ENCODE data around the gene UBE2D4. TPM values are rescaled to one million over a fixed set of nuclear protein-coding genes. Genes with fewer than 3 reads are reported as not detected.
"Not testable (repeated sequence)": the region's sequence is repeated elsewhere in the genome, so short reads cannot be mapped to it uniquely, and the experiment has no call there.

Gene UBE2D4
- total and polyA plus RNA-seq, 3 experiments from 2014 or later: 13.9 to 16.2 (median 15.2) TPM

GRCh38 chr7:43978102-43978501, 51.9 kb downstream of the UBE2D4 start:
- H3K4me1 Mint-ChIP-seq; CTCF ChIA-PET; H3K4me3 ChIP-seq (ENCODE audit: low read length); H3K9me3 ChIP-seq (ENCODE audit: low read length); H3K27me3 ChIP-seq (ENCODE audit: insufficient read depth, low read length, poor library complexity, severe bottlenecking); DNase-seq; H3K27me3 Mint-ChIP-seq; POLR2A ChIA-PET; H3K27ac ChIP-seq (ENCODE audit: low read depth, low read length); H3K36me3 Mint-ChIP-seq; H3K4me1 ChIP-seq (ENCODE audit: insufficient read depth, low read length); H3K36me3 ChIP-seq (ENCODE audit: insufficient read depth, low read length); H3K4me3 Mint-ChIP-seq; H3K9me3 Mint-ChIP-seq: not testable (repeated sequence)
- H3K27ac Mint-ChIP-seq: peak overlapping the region in 1 of 8 donors; percentile 74

GRCh38 chr7:43982848-43983247, 56.6 kb downstream of the UBE2D4 start:
- H3K27me3 Mint-ChIP-seq; H3K4me3 Mint-ChIP-seq; H3K36me3 ChIP-seq (ENCODE audit: insufficient read depth, low read length); H3K4me3 ChIP-seq (ENCODE audit: low read length); H3K9me3 ChIP-seq (ENCODE audit: low read length); DNase-seq; H3K27ac ChIP-seq (ENCODE audit: low read depth, low read length); H3K9me3 Mint-ChIP-seq; H3K27me3 ChIP-seq (ENCODE audit: insufficient read depth, low read length, poor library complexity, severe bottlenecking); H3K27ac Mint-ChIP-seq; H3K36me3 Mint-ChIP-seq; H3K4me1 Mint-ChIP-seq; H3K4me1 ChIP-seq (ENCODE audit: insufficient read depth, low read length); POLR2A ChIA-PET; CTCF ChIA-PET: not testable (repeated sequence)

- H3K4me1 Mint-ChIP-seq; H3K36me3 Mint-ChIP-seq; H3K4me3 ChIP-seq (ENCODE audit: low read length); H3K4me1 ChIP-seq (ENCODE audit: insufficient read depth, low read length); H3K27me3 ChIP-seq (ENCODE audit: insufficient read depth, low read length, poor library complexity, severe bottlenecking); H3K27me3 Mint-ChIP-seq; CTCF ChIA-PET; H3K27ac ChIP-seq (ENCODE audit: low read depth, low read length); DNase-seq; POLR2A ChIA-PET; H3K9me3 ChIP-seq (ENCODE audit: low read length); H3K4me3 Mint-ChIP-seq; H3K36me3 ChIP-seq (ENCODE audit: insufficient read depth, low read length); H3K9me3 Mint-ChIP-seq: not testable (repeated sequence)
- H3K27ac Mint-ChIP-seq: peak overlapping the region in 1 of 8 donors; percentile 86
Measured at GRCh38 chr7:43983736-43984135, 57.5 kb downstream of the UBE2D4 start.

GRCh38 chr7:43985904-43986864, 59.9 kb downstream of the UBE2D4 start:
- H3K4me3 ChIP-seq (ENCODE audit: low read length); POLR2A ChIA-PET; H3K4me1 ChIP-seq (ENCODE audit: insufficient read depth, low read length); H3K27ac ChIP-seq (ENCODE audit: low read depth, low read length); H3K36me3 Mint-ChIP-seq; H3K9me3 Mint-ChIP-seq; H3K27me3 Mint-ChIP-seq; H3K9me3 ChIP-seq (ENCODE audit: low read length); CTCF ChIA-PET; H3K36me3 ChIP-seq (ENCODE audit: insufficient read depth, low read length); H3K27me3 ChIP-seq (ENCODE audit: insufficient read depth, low read length, poor library complexity, severe bottlenecking); H3K4me1 Mint-ChIP-seq: not testable (repeated sequence)
- DNase-seq: peak in 4 of 5 donors; percentile 27 to 90 (median 48)
- Mint-ChIP-seq H3K27ac (peak overlapping the region in 2 of 8 donors; percentile 68 to 70), H3K4me3 (peak overlapping the region in 4 of 7 donors; percentile 46 to 59 (median 52))

GRCh38 chr7:43987476-43987875, 61.2 kb downstream of the UBE2D4 start:
- H3K4me1 ChIP-seq (ENCODE audit: insufficient read depth, low read length); POLR2A ChIA-PET; H3K9me3 Mint-ChIP-seq; DNase-seq; H3K4me1 Mint-ChIP-seq; H3K36me3 Mint-ChIP-seq; H3K36me3 ChIP-seq (ENCODE audit: insufficient read depth, low read length); H3K27me3 Mint-ChIP-seq; H3K27me3 ChIP-seq (ENCODE audit: insufficient read depth, low read length, poor library complexity, severe bottlenecking); H3K4me3 ChIP-seq (ENCODE audit: low read length); H3K27ac ChIP-seq (ENCODE audit: low read depth, low read length); H3K9me3 ChIP-seq (ENCODE audit: low read length); H3K4me3 Mint-ChIP-seq; CTCF ChIA-PET: not testable (repeated sequence)
- H3K27ac Mint-ChIP-seq: peak overlapping the region in 1 of 8 donors; percentile 9

- H3K9me3 Mint-ChIP-seq; H3K36me3 ChIP-seq (ENCODE audit: insufficient read depth, low read length); H3K27ac Mint-ChIP-seq; DNase-seq; H3K9me3 ChIP-seq (ENCODE audit: low read length); POLR2A ChIA-PET; H3K4me3 ChIP-seq (ENCODE audit: low read length); H3K36me3 Mint-ChIP-seq; H3K4me3 Mint-ChIP-seq; H3K4me1 Mint-ChIP-seq; H3K27ac ChIP-seq (ENCODE audit: low read depth, low read length); H3K4me1 ChIP-seq (ENCODE audit: insufficient read depth, low read length); H3K27me3 ChIP-seq (ENCODE audit: insufficient read depth, low read length, poor library complexity, severe bottlenecking); H3K27me3 Mint-ChIP-seq; CTCF ChIA-PET: not testable (repeated sequence)
Measured at GRCh38 chr7:43990011-43990585, 63.9 kb downstream of the UBE2D4 start.

- H3K9me3 ChIP-seq (ENCODE audit: low read length); H3K27me3 ChIP-seq (ENCODE audit: insufficient read depth, low read length, poor library complexity, severe bottlenecking); H3K36me3 Mint-ChIP-seq; CTCF ChIA-PET; H3K36me3 ChIP-seq (ENCODE audit: insufficient read depth, low read length); H3K4me3 Mint-ChIP-seq; H3K27ac Mint-ChIP-seq; H3K27me3 Mint-ChIP-seq; H3K4me1 ChIP-seq (ENCODE audit: insufficient read depth, low read length); H3K4me3 ChIP-seq (ENCODE audit: low read length); POLR2A ChIA-PET; H3K4me1 Mint-ChIP-seq; DNase-seq; H3K27ac ChIP-seq (ENCODE audit: low read depth, low read length); H3K9me3 Mint-ChIP-seq: not testable (repeated sequence)
Measured at GRCh38 chr7:43990829-43991228, 64.6 kb downstream of the UBE2D4 start.

GRCh38 chr7:43992896-43993295, 66.7 kb downstream of the UBE2D4 start:
- H3K27ac Mint-ChIP-seq, POLR2A ChIA-PET, H3K9me3 Mint-ChIP-seq: not testable (repeated sequence)

More at GRCh38 chr7:43992896-43993295, 66.7 kb downstream of the UBE2D4 start:
- H3K27me3 ChIP-seq (ENCODE audit: insufficient read depth, low read length, poor library complexity, severe bottlenecking); H3K27me3 Mint-ChIP-seq; H3K4me1 ChIP-seq (ENCODE audit: insufficient read depth, low read length); H3K27ac ChIP-seq (ENCODE audit: low read depth, low read length); CTCF ChIA-PET; DNase-seq; H3K4me3 ChIP-seq (ENCODE audit: low read length); H3K4me1 Mint-ChIP-seq; H3K4me3 Mint-ChIP-seq; H3K36me3 Mint-ChIP-seq; H3K36me3 ChIP-seq (ENCODE audit: insufficient read depth, low read length); H3K9me3 ChIP-seq (ENCODE audit: low read length): not testable (repeated sequence)

All from CD8-positive, alpha-beta memory T cell (primary cell).